GM19099 (cell line): Measurements from ENCODE around the gene TGFBR3.

Source experiments
- POLR2A ChIP-seq: IDR thresholded peaks from 3 replicates; pipeline ENCODE4 v1.6.1; 2011; ENCODE audit warnings: low read depth; ENCODE audit not compliant: insufficient read length; ENCODE audit errors: extremely low read depth

Gene TGFBR3

GRCh38 chr1:91651661-91652071, 234.3 kb downstream of the TGFBR3 start:
- TF ChIP-seq POLR2A: no peak

- TF ChIP-seq POLR2A: no peak
These were observed 234.7 kb downstream of the TGFBR3 start for GRCh38 chr1:91651243-91651642.

DNA sequence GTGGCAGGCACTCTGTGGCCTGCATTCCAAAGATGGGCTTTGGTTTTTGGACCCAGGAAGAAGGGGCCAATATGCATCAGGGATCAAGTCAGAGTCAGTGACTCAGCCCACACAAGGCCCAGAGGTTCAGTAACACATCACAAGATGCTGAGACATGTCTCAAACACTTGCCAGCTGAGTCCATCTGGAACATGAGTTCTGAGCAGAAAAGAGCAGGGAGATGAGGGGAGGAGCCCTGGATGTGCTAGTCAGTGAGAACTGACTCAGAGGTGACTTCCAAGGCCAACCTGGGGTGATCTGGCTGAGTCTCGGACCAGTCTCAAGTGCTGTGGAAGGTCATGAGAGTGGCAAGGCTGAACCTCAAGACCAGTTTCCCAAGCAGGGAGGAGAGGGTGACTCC, 235.2 kb downstream of the TGFBR3 start:
- no peak for TF ChIP-seq POLR2A

DNA sequence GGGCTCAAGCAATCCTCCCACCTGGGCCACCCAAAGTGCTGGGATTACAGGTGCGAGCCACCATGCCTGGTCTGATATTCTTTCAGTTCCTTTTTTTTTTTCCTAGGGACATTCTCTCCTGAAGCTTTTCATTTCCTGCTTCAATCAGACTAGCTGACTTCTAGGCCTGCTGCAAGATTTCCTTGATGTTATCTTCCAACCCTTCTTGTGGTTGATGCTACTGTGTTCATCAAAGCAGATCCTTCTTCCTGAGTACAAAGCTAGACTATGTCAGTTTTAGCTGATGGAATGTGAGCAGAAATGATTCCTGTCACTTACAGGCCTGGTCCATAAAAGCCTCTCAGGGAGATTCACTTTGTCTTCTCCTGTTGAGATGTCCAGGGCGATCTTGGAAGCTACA, 238.9 kb downstream of the TGFBR3 start:
- no peak for TF ChIP-seq POLR2A

DNA sequence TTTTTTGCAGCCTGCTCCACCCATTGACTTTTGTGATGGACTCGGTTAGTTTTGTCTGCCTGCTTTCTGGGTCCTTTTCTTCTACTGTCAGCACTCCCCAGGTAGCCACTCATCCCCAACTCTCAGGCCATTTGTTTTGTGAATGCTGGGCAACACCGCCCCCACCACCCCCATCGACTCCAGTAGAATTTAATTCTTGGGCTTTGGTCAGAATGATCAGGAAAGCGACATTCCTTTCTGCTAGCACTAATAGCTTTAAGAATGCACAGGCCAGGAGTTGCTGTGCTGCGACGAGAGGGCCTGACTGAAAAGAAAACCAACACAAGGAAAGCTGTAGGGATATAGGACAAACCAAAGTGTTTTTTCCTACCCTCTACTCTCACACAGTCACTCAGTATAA, 240.9 kb downstream of the TGFBR3 start:
- no peak for TF ChIP-seq POLR2A

DNA sequence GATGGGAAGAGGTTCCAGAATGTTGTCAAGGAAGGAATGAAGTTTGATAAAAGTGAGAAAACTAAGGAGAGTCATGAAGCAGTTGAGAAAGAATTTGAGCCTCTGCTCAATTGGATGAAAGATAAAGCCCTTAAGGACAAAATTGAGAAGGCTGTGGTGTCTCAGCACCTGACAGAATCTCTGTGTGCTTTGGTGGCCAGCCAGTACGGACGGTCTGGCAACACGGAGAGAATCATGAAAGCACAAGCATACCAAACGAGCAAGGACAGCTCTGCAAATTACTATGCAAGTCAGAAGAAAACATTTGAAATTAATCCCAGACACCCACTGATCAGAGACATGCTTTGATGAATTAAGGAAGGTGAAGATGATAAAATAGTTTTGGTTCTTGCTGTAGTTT, 242.5 kb downstream of the TGFBR3 start:
- TF ChIP-seq POLR2A: no peak

DNA sequence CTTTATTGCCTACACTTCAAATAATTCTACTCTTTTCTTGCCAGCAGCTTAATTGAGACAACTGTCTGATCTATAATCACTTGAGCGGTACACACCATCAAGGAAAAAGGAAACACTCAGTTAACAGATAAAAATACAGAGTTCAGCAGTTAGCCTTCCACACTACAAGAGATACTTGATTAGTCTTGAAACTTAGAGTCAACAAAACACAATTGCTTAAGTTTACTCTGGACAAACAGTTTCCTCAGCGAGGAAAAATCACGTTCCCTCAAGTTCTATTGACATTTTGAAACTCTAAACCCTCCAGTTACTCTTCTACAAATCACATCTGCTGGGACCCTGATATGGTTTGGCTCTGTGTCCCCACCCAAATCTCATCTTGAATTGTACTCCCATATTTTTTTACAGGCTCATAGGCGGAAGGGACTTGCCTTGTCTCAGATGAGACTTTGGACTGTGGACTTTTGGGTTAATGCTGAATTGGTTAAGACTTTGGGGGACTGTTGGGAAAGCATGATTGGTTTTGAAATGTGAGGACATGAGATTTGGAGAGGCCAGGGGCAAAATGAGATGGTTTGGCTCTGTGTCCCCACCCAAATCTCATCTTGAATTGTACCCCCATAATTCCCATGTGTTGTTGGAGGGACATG, 244.9 kb downstream of the TGFBR3 start:
- no peak for TF ChIP-seq POLR2A

DNA sequence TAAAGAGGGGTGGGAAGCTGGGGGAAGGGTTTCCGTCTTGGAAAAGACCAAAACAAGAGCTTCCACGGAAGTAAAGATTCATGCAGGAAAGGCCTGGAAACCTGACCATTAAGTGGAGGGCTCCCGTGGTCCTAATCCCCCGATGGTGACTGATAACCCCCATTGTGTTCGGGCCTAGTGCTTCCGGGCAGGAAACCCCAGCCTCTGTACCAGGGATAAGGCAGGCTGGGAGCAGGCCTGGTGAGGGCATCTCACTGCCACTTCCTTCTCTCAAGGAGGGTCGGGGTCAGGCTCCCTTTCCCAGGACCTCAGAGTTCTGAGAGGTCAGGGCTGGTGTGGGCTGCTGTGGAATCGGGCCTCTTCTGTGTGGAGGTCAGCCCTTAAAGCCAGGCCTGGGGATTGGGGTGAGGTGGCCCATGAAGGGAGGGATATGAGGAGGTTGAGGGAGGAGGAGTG, 248.4 kb downstream of the TGFBR3 start:
- no peak for TF ChIP-seq POLR2A

DNA sequence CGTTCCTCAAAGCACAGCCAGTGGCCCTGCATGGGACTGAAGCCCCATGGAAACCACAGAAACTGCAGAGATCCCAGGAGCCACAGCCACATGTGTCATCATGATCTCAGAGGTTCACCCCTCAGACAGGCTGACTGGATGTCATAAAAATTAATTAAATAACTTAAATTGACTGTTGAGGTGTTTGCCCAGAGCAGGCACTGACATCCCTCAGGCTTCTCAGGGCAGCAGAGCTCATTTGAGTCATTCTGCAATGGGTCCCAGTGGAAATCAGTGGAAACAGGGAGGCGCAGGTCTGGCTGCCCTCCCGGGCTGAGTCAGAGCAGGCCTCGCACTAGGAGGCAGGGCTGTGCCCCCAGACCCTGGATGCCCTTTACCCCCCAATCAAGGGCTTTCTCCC, 250.2 kb downstream of the TGFBR3 start:
- TF ChIP-seq POLR2A: no peak

- no peak for TF ChIP-seq POLR2A
These were observed 252.5 kb downstream of the TGFBR3 start for GRCh38 chr1:91633438-91633837.

DNA sequence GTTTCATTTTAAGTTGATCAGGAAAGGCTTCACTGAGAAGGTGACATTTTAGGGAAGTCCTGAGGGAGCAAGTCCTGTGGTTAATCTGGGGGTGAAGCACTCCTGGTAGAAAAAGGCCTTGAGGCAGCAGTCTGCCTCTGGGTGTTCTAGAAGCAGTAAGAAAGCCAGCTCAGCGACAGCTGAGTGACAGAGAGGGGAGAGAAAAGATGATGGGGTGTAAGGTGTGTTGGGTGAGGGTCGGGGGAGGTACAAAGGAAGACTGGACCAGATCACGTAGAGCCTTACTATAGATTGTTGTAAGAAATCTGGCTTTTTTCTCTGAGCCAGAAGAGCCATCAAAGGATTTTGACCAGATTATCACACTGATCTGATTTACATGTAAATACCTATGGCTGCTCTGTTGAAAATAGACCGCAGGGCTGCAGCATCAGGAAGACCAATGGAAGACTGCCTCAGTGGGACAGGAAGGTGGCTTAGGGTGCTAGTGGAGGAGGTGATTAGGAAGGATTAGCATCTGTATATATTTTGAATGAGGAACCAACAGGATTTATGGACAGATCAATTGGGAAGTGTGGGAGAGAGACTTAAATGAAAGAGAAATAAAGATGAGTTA, 254.1 kb downstream of the TGFBR3 start:
- TF ChIP-seq POLR2A: no peak

DNA sequence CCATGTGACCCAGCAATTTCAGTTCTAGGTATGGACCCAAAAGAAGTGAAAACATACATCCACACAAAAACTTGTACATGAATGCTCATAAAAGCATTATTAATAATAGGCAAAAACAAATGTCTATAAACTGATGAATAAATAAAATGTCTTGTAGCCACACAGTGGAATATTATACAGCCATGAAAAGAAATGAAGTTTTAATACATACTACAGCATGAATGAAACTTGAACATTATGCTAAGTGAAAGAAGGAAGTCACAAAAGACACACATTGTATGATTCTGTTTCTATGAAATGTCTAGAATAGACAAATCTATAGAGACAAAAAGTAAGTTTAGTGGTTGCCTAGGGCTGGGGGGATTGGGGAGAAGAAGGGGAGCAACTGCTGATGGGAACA, 255.1 kb downstream of the TGFBR3 start:
- TF ChIP-seq POLR2A: no peak
